ENCODE data around the gene ACTR3.
A peak's percentile ranks its signal among the peaks of the same experiment; 100 is the strongest.

ACTR3 gene

DNA sequence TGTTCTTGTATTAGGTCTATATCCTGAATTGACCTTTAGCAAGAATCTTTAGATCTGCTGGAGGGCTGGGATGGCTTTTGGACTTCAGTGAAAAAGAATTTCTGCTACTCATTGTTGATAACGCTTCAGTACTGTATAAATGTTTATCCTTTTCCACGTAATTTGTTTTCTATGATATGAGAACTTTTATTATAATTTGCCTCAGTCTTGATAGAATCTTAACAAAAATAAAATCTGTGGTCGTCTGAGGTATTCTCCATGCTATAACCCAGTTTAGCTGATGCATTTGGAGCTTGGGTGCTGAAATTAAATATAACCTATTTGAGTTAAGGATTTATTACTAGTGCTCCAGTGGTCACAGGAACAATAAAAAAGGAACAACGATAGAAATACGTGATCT, 71.1 kb downstream of the ACTR3 start:
- DNase-seq (no peak), ATAC-seq (ENCODE audit: insufficient read depth, low read depth) (no peak)
- Histone ChIP-seq H3K4me2 (ENCODE audit: insufficient read depth, low read length) (no peak overlapping the region), H3K79me2 (ENCODE audit: insufficient read depth, low read length) (no peaks in the 10 kb centered on the region), H3K9me3 (ENCODE audit: insufficient read depth, low read length, severe bottlenecking) (no peaks in the 10 kb centered on the region), H3K27me3 (ENCODE audit: insufficient read depth, low read length, poor library complexity) (no peaks in the 10 kb centered on the region), H2AFZ (ENCODE audit: low read depth, low read length) (no peak overlapping the region), H3K4me3 (ENCODE audit: low read depth in 1 of 2, low read length in 2 of 2) (no peak overlapping the region), H3K4me1 (ENCODE audit: insufficient read depth, low read length) (no peaks in the 10 kb centered on the region), H3K27ac (ENCODE audit: low read length) (no peak overlapping the region), H3K36me3 (ENCODE audit: insufficient read depth, low read length) (peaks cover 31% of the 10 kb centered on the region; the same call in 1 of the 2 replicates), H3K9ac (ENCODE audit: low read depth, low read length) (no peak overlapping the region), H4K20me1 (ENCODE audit: insufficient read depth, low read length) (no peaks in the 10 kb centered on the region)
- TF ChIP-seq, protein P1, sequence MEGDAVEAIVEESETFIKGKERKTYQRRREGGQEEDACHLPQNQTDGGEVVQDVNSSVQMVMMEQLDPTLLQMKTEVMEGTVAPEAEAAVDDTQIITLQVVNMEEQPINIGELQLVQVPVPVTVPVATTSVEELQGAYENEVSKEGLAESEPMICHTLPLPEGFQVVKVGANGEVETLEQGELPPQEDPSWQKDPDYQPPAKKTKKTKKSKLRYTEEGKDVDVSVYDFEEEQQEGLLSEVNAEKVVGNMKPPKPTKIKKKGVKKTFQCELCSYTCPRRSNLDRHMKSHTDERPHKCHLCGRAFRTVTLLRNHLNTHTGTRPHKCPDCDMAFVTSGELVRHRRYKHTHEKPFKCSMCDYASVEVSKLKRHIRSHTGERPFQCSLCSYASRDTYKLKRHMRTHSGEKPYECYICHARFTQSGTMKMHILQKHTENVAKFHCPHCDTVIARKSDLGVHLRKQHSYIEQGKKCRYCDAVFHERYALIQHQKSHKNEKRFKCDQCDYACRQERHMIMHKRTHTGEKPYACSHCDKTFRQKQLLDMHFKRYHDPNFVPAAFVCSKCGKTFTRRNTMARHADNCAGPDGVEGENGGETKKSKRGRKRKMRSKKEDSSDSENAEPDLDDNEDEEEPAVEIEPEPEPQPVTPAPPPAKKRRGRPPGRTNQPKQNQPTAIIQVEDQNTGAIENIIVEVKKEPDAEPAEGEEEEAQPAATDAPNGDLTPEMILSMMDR (IDR thresholded peaks at IDR 0.05; ENCODE audit: borderline replicate concordance, extremely low read depth, low read length, poor library complexity, severe bottlenecking), result no peak
- no peak for TF ChIP-seq EZH2 (IDR thresholded peaks at IDR 0.05; ENCODE audit: borderline replicate concordance, low read depth, low read length, severe bottlenecking)

DNA sequence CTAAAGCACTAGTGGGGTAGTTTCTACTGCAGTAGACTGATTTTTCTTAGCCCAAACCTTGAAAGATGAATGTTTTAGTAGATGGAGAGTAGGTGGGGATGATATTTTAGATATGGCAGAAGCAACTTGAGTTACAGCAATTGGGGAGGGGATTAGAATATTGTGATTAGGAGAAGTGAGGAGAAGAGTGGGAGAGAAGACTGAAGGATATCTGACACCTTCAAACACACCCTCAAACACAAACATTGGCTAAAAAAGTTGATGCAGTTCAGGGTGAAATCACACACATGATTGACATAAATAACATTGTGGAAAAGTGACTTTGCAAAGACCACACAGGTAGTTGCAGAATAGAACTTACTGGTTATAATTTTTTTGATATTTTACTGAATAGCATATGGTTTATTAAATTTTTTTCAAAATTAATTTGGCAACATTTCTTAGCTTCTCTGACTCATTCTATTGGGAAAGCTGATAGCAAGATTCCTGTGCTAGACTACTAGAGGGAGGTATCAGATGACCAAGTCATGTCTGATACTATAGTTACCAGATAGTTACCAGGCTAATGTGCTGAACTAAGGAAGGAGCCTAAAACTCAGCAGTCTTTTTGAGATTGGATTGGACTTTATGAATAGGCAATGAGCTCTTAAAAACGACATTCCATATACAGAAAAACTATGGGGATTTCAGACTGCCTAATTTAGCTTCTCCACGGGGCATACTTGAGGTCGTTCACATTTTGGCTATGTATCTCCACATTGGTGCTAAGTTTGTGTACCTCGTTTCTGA, 73.0 kb downstream of the ACTR3 start:
- H3K27me3 ChIP-seq (ENCODE audit: insufficient read depth, low read length, poor library complexity), result no peaks in the 10 kb centered on the region
- no peak overlapping the region for H3K4me3 ChIP-seq (ENCODE audit: low read depth in 1 of 2, low read length in 2 of 2)
- TF ChIP-seq, protein P1 (IDR thresholded peaks at IDR 0.05; ENCODE audit: borderline replicate concordance, extremely low read depth, low read length, poor library complexity, severe bottlenecking), result no peak
- TF ChIP-seq EZH2 (IDR thresholded peaks at IDR 0.05; ENCODE audit: borderline replicate concordance, low read depth, low read length, severe bottlenecking), result no peak
- H2AFZ ChIP-seq (ENCODE audit: low read depth, low read length), result no peak overlapping the region
- ATAC-seq (ENCODE audit: insufficient read depth, low read depth), result no peak
- H3K36me3 ChIP-seq (ENCODE audit: insufficient read depth, low read length), result peaks cover 21% of the 10 kb centered on the region; the same call in 1 of the 2 replicates
- no peaks in the 10 kb centered on the region for H3K4me1 ChIP-seq (ENCODE audit: insufficient read depth, low read length)
- H3K4me2 ChIP-seq (ENCODE audit: insufficient read depth, low read length), result no peak overlapping the region
- no peak overlapping the region for H3K9ac ChIP-seq (ENCODE audit: low read depth, low read length)
- H3K9me3 ChIP-seq (ENCODE audit: insufficient read depth, low read length, severe bottlenecking), result no peaks in the 10 kb centered on the region
- no peak for DNase-seq
- H4K20me1 ChIP-seq (ENCODE audit: insufficient read depth, low read length), result no peaks in the 10 kb centered on the region
- no peaks in the 10 kb centered on the region for H3K79me2 ChIP-seq (ENCODE audit: insufficient read depth, low read length)
- no peak overlapping the region for H3K27ac ChIP-seq (ENCODE audit: low read length)

DNA sequence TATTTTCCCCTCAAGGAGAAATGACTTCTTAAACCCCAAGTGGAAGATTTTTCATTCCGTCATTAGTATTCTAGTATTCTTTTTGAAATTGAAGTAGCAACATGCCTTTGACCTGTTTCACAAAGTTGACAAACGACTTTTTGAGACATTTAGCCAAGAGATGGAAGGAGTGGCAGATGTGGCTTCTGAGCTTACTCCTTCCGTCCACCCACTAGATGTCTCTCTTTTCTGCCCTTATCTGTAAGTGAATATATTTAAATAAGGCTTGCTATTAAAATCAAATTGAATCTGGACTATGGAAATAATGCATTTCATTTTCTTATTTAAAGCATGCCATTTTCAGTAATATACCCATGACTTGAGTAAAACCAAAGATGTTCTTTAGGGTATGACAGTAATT, 74.1 kb downstream of the ACTR3 start:
- H3K36me3 ChIP-seq (ENCODE audit: insufficient read depth, low read length), result peaks cover 18% of the 10 kb centered on the region; the same call in 1 of the 2 replicates
- TF ChIP-seq EZH2 (IDR thresholded peaks at IDR 0.05; ENCODE audit: borderline replicate concordance, low read depth, low read length, severe bottlenecking), result no peak
- TF ChIP-seq, protein P1 (IDR thresholded peaks at IDR 0.05; ENCODE audit: borderline replicate concordance, extremely low read depth, low read length, poor library complexity, severe bottlenecking), result peak; percentile 14
- ATAC-seq (ENCODE audit: insufficient read depth, low read depth), result no peak

More for the DNA sequence above, 74.1 kb downstream of the ACTR3 start:
- Histone ChIP-seq H3K9me3 (ENCODE audit: insufficient read depth, low read length, severe bottlenecking) (no peaks in the 10 kb centered on the region), H3K4me3 (ENCODE audit: low read depth in 1 of 2, low read length in 2 of 2) (no peak overlapping the region), H3K27me3 (ENCODE audit: insufficient read depth, low read length, poor library complexity) (no peaks in the 10 kb centered on the region), H3K79me2 (ENCODE audit: insufficient read depth, low read length) (no peaks in the 10 kb centered on the region), H3K9ac (ENCODE audit: low read depth, low read length) (no peak overlapping the region), H3K4me2 (ENCODE audit: insufficient read depth, low read length) (no peak overlapping the region), H4K20me1 (ENCODE audit: insufficient read depth, low read length) (no peaks in the 10 kb centered on the region), H3K4me1 (ENCODE audit: insufficient read depth, low read length) (no peaks in the 10 kb centered on the region), H3K27ac (ENCODE audit: low read length) (no peak overlapping the region), H2AFZ (ENCODE audit: low read depth, low read length) (no peak overlapping the region)
- no peak for DNase-seq

All from DND-41 (cell line).